GM12801 (cell line): ENCODE results near the gene GABRB1.

Source experiments
- TF ChIP-seq, protein P1 (sequence below): IDR thresholded peaks from one replicate; pipeline ENCODE4 v1.5.1; 2011; ENCODE audit warnings: control low read depth; ENCODE audit not compliant: insufficient read length; ENCODE audit errors: extremely low read depth

Gene GABRB1

DNA sequence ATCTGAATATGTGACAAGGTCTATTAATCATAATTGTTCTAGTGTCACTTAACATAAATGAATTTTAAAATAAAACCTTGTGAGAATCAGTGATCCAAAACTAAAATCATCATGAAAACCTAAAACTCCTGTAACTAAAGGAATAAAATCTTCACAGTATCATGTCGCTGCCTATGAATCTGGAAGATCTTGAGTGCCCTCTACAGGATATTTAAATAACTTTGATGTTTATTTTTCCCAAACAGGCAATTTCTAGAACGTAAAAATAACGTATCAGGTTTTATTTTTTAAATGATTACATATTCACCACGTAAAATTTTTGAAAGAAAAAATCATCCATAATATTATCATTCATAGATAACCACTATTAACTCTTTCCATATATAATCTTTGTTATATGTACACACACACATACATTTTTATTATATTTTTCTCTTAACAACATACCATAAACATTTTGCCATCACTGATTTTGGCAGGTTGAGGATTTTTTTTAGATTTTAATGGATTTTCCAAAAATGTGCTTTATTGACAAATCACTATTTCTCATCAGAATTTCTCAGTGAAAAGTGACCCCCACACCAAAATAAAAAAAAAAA, 352.6 kb downstream of the GABRB1 start:
- TF ChIP-seq, protein P1, sequence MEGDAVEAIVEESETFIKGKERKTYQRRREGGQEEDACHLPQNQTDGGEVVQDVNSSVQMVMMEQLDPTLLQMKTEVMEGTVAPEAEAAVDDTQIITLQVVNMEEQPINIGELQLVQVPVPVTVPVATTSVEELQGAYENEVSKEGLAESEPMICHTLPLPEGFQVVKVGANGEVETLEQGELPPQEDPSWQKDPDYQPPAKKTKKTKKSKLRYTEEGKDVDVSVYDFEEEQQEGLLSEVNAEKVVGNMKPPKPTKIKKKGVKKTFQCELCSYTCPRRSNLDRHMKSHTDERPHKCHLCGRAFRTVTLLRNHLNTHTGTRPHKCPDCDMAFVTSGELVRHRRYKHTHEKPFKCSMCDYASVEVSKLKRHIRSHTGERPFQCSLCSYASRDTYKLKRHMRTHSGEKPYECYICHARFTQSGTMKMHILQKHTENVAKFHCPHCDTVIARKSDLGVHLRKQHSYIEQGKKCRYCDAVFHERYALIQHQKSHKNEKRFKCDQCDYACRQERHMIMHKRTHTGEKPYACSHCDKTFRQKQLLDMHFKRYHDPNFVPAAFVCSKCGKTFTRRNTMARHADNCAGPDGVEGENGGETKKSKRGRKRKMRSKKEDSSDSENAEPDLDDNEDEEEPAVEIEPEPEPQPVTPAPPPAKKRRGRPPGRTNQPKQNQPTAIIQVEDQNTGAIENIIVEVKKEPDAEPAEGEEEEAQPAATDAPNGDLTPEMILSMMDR, result no peak

DNA sequence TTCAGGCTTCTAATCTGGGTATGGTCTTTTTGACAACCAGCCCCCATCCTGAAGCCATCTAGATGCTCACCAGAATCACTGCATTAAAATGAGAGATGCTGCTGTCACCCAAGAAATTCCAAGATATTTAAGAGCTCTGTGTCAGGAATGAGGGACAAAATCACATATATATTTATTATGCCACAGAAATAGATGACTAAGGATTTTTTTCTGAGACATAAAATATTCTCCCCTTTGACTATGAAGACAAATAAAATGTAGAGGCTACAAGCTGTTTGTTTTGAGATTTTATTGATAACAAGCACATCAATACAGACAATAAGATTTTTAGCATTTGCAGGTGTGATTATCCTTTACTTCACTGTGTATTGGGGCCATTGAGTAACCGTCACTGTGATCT, 354.8 kb downstream of the GABRB1 start:
- TF ChIP-seq, protein P1, result no peak

DNA sequence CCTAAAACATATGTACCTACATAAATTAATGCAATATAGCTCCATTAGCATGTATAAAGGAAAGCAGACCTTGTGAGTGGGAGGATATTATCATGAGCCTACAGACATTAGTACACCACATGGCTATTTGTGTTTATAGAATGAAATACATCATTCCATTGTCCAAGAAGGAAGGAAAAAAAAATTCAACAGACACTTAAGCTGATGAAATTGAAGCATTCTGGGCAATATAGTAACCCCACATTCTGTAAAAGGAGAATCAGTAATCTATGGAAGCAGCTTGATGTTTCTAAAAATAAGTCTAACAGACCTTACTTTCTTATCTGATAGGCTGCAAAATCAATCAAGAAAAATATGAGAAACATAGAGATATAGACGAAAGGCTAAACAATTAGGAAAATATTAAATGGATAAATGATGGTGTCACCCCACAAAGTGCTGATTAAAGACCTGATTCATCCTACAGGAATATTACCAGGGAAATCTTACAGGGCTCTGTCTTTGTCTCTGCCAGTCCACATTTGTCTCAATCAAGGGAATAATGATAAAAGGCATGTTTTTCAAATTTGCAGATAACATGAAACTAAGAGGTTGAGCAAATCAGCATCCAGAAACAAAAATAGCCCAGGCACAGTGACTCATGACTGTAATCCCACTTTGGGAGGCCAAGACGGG, 355.3 kb downstream of the GABRB1 start:
- TF ChIP-seq, protein P1, result no peak

DNA sequence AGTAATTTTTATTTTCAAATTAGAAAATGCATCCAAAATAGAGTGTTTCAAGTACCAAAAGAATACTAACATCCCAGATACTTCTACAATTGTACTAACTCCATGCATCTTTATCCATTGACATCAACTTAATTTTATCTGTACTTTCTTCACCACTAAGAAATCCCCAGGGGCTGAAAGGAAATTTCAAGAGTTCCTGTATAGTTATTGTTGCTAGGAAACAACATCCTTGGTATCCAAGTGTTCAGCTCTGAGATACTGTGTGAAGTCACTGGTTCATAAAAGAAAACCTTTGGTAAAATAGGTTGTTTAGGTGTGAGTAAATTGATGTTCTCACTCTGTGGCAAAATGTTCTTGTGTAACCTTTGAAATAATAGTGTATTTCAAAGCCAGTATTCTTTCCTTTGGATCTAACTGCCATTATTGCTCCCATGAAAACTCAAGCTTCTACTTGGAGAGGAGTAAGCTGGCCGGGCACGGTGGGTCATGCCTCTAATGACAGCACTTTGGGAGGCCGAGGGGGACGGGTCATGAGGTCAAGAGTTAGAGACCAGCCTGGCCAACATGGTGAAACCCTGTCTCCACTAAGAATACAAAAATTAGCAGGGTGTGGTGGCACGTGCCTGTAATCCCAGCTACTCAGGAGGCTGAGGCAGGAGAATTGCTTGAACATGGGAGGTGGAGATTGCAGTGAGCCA, 359.2 kb downstream of the GABRB1 start:
- TF ChIP-seq, protein P1, result no peak

DNA sequence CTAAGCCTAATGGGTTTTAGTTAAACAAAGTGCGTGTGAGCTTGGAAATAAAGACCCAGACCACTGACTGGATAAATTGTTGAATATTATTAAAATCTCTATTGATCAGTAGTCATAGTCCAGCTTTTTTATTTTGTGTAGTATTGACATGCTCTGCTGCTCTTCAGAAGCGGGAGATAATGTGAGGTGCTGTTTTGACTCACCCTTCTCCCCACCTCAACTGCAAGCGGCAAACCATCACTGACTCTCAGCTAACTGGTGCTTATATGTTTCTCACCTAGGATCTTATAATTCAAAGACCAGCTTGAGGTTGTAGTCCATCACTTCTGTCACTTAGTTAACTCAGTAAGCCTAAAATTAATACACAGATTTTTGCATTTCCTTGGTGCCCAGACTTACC, 359.9 kb downstream of the GABRB1 start:
- TF ChIP-seq, protein P1, result no peak

DNA sequence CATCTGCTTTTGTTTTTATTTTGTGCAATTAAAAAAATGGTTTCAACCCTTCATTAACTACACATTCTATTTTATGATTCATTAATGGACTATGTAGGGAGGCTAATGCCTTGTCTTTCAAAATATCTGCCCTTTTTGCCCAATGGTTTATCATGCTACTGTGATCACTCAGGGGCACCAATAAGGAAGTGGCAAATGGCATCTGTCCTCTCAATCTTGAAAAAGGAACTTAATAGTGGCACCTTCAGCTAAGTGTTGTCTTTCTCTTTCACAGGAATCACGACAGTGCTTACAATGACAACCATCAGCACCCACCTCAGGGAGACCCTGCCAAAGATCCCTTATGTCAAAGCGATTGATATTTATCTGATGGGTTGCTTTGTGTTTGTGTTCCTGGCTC, 375.0 kb downstream of the GABRB1 start:
- TF ChIP-seq, protein P1, result no peak

DNA sequence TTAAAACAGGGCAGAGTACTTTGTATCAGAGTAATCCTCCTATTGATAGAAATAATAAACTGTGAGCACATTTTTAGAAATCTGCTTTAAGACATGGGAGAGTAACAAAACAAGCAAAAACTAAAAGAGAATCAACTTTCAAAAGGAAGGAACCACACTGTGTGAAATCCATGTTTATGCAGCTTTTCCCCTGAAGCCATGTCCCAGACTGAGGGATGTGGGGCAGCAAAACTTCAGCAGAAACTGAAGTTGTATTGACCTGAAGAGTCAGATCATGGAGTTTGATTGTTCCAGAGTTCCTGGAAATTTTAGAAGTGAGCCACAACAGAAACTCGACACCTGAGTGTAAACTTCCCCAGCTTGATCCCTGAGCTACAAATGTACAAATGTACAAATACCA, 378.9 kb downstream of the GABRB1 start:
- TF ChIP-seq, protein P1, result no peak
